HT-29 (cell line): ENCODE measurements around the gene RTN4IP1. TPM values are rescaled to one million over a fixed set of nuclear protein-coding genes. Genes with fewer than 3 reads are reported as not detected.

Experiments used
- DNase-seq: peaks from one replicate; pipeline ENCODE4 v3.0.0-alpha.2; 2015; ENCODE audit warnings: low spot score
- total RNA-seq: library from RNA; depleted of rRNA; stranded (reverse); fragments of >200 nt; shearing (Covaris generic); gene quantifications from 2 replicates; pipeline ENCODE4 v1.2.3, GENCODE V29; 2014; rRNA removed

RTN4IP1 gene
- total RNA-seq: 4.1 and 4.4 TPM in 2 replicates

DNA sequence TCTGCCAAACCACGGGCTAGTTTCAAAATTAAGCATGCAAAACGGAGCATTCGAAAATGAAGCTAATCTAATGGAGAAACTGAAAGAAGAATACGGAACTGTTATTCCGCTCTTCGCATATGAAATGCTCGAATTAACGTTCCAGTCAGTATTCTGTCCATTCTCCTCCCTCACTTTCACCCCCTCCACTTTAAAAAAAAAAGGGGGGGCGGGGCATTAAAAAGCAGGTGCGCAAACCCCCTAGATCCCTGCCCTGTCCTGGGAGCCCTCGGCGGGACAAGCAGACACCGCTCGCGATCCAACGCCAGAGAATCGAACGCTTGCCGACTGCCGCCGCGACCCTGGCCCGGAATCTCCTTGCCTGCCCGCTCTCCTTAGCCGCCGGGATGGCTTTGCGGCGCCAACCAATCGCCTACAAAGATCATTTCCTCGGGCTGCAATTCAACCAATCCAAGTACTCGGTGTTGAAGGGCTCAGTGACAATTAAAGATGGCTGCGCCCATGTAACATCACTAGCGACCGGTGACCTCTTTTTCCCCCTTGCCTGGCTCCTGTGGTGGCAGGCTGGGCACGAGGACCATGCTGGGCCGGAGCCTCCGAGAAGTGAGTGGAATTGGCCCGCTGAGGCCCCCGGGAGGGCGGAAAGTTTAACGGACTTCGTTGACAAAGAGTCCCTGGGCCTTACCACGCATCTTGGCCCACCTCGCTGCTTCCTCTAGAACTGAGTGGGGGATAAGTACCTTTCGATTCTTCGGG lies at the start of gene RTN4IP1, which contains the start of gene QRSL1:
RTN4IP1 (minus strand) TSS at position 396 of the 756 bp plus-strand sequence. CDS start 477 bp downstream, outside the sequence.
QRSL1 (plus strand) TSS at position 476 of the 756 bp plus-strand sequence; CDS start at position 580, 104 bp downstream.
- DNase-seq: peak; percentile 92

DNA sequence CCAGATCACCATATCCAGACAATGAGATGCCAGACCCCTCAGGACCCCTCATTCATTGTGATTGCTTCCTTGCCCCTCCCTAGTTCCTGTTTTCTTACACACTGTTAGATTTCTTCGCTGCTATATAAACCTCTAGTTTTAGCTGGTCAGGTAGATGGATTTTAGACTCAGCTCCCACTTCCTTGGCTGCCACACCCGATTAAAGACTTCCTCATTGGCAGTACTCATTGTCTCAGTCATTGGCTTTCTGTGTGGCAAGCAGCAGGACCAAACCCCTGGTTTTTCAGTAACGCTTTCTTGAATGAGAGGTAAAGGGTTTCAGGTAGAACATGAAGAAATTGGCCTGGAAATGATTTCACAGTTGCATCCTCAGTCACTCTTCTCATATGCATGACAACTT lies 48.0 kb upstream of the RTN4IP1 start:
- no peak for DNase-seq

DNA sequence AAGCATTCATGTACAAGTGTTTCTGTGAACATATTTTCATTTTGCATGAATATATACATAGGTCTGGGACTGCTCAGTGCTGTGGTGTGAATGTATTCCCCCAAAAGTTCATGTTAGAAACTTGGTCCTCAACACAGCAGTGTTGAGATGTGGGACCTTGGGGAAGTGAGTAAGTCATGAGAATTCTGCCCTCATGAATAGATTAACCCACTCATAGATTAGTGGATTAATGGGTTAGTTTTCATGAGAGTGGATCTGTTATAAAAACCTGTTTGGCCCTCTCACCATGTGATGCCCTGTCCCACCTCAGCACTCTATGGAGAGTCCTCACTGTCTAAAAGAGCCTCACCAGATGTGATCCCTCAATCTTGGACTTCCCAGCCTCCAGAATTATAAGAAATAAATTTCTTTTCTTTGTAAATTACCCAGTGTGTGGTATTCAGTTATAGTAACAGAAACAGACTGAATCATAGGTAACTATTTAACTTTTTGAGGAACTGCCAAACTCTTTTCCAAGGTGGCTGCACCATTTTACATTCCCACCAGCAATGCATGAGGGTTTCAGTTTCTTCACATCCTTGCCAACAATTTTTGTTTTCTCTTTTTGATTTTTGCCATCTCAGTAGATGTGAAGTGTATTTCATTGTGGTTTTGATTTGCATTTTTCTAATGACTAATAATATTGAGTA lies 45.4 kb upstream of the RTN4IP1 start:
- DNase-seq: no peak

- no peak for DNase-seq
Observed at GRCh38 chr6:106671651-106672050, 42.4 kb upstream of the RTN4IP1 start.

DNA sequence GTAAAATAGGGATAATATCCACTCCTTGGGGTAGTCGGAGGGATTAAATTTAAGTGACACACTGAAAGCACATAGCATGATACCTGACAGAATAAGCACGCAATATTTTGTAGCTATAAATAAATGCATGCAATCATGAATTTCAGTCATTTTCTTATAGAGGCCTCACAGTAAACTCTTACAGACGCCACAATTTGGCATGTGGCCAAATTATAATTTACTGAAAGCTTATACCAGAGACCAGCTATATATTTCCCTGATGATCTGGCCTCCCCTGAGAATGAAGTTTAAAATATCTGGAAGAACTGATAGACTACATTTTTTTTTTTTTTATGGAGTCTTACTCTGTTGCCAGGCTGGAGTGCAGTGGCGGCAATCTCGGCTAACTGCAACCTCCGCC lies 40.9 kb upstream of the RTN4IP1 start:
- no peak for DNase-seq

- no peak for DNase-seq
Observed at GRCh38 chr6:106667022-106667402, 37.7 kb upstream of the RTN4IP1 start.

DNA sequence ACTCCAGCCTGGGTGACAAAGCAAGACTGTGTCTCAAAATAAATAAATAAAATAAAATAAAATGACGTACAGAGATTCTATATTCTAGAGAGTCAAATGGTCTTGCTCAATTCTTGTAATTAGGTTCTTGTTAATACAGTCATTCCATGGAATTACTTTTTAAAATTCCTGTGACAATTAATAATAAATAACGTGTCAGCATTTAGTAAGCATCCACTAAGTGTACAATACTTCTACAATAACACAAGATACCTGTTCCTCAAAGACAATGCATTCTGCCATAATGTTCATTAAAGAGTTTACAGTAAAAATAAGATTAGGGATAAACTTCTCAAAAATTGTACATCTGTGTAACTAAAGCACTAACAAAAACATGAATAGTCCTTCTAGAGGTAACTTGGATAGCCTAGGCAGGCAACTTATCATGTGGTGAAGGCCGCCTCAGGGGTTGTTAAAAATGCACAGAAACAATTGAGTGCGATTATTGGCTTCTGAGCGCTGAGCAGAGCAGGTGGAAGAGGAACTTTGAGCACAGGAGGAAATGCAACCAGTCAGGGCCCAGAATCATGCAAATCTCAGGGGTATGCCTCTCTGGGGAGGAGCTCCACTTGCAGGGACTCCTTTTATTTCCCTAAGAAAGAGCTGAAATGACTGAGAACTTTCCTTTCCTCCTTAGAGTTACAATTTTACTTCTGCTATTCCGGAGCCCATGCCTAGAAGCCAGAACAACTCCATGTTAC lies 37.2 kb upstream of the RTN4IP1 start:
- DNase-seq: no peak

DNA sequence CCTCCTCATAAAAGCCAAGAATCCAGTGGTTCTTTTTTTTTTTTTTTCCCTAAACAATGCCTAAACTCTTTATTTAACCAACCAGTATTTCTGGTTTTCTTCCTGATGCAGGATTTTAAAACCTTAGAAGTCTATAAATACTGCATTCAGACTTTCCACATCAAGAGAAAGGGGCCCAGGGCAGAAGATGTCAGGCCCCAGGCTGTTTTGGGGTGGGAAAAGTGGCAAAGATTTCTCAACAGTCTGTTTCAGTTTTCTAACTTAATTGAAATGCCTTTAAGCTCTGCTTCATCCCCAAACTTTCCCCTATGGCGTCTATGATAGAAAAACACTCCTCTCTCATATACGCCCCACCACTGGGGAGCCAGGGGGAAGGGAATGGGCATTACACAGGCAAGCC lies 33.2 kb upstream of the RTN4IP1 start:
- no peak for DNase-seq

- DNase-seq: no peak
Observed at GRCh38 chr6:106659859-106660258, 30.6 kb upstream of the RTN4IP1 start.

DNA sequence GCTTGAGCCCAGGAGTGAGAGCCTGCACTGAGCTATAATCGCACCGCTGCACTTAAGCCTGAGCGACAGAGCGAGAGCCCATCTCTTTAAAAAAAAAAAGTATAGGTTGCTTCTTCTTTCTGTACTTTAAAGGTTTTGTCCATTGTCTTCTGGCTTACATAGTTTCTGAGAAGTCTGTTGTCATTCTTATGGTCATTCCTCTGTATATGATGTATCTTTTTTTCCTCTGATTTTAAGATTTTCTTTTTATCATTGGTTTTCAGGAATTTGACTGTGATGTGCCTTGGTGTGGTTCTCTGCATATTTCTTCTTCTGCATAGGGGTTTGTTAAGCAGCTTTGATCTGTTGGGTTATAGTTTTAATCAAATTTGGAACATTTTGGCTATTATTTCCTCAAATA lies 29.2 kb upstream of the RTN4IP1 start:
- DNase-seq: no peak

GRCh38 chr6:106648651-106649308 lies 19.5 kb upstream of the RTN4IP1 start:
- no peak for DNase-seq

GRCh38 chr6:106643061-106643460 lies 13.8 kb upstream of the RTN4IP1 start:
- DNase-seq: no peak

- no peak for DNase-seq
Observed at GRCh38 chr6:106642476-106642875, 13.2 kb upstream of the RTN4IP1 start.

- no peak for DNase-seq
Observed at GRCh38 chr6:106639812-106640211, 10.5 kb upstream of the RTN4IP1 start.

DNA sequence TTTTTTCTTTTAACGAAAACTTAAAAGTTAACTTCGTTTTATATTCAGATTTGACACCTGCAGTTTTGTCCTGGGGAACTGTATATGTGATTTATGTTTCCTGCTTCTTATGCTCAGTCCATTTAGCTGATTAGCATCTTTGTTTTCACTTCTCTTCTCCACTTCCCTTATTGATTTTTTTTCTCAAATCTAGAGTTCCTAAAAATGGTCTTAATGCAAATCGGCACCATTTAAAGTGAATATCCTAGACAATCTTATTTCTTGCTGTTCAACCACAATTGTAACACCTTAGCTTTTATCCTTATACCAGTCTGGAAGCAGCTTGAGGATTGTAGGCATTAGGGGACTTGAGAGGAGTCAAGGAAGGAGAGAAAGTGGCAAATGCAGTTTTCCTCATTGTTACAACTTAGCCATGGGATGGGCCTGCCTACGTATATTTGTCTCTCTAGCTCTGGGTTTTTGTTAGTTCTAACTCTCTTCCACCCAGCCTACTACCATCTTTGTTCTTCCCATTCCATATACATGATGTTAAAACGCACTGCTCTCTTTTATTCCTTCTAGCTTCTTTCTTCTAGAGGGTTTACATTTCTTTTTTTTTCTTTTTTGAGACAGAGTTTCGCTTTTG lies 8.5 kb upstream of the RTN4IP1 start:
- DNase-seq: no peak

- no peak for DNase-seq
Observed at GRCh38 chr6:106637051-106637716, 7.9 kb upstream of the RTN4IP1 start.

- no peak for DNase-seq
Observed at GRCh38 chr6:106634565-106634964, 5.3 kb upstream of the RTN4IP1 start.

- DNase-seq: no peak
Observed at GRCh38 chr6:106631346-106631745, 2.0 kb upstream of the RTN4IP1 start.

GRCh38 chr6:106630366-106630765 lies 1.1 kb upstream of the RTN4IP1 start:
- DNase-seq: no peak

DNA sequence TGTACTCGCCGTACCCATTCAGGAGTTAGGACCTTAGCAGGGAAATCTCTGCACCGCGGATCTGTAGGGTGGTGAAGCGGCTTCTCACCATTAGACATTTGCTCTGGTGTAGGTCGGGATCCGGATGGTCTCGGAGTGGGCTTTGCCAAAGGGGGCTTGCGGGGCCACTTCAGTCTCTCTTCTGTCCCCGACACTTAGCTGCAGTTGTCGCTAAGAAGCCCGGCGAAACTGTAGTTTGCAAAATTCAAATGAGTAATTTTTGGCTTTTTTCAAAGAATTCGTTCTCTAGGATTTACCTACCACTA lies 513 bp upstream of the RTN4IP1 start:
- no peak for DNase-seq

DNA sequence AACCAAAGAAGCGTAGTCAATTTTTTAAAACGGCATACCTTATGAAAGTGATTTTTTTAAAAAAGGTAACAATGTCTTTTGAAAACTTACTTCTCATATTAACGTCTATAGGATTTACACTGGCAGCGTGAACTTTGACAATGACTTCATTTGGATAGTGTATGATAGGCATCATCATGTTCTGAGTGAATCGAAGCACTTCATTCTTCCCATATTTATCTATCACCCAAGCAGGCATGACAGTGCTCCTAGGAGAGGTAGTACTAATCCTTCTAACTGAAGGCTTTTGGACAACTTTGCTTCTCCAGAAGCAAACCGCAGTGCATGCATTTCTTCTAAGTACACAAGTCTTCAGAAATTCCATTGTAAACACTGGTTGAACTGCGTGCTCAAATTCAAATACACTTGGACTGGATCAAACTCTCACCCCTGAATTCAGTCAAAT lies 618 bp downstream of the RTN4IP1 start:
- peak; percentile 52 for DNase-seq
